ENCODE measurements around the gene GPR37.

Gene GPR37

DNA sequence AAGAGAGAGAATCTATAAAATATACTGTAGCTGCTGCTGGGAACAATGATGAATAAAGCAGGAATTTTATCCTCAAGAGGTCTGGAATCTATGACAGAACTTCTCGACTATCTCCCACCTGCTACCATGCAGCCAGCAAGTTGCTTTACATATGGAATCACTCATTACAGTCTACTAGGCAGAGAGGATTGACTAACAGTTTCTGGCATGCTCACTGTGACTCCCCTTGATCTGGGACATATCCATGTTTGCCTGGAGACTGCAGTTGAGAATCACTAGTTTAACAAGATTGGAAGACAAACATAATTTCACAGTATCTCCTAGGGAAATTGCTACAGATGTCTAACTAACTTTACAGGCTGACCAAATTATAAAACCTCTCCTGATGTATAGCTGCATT is 13.3 kb downstream of the GPR37 start:
- TF ChIP-seq, protein P1, sequence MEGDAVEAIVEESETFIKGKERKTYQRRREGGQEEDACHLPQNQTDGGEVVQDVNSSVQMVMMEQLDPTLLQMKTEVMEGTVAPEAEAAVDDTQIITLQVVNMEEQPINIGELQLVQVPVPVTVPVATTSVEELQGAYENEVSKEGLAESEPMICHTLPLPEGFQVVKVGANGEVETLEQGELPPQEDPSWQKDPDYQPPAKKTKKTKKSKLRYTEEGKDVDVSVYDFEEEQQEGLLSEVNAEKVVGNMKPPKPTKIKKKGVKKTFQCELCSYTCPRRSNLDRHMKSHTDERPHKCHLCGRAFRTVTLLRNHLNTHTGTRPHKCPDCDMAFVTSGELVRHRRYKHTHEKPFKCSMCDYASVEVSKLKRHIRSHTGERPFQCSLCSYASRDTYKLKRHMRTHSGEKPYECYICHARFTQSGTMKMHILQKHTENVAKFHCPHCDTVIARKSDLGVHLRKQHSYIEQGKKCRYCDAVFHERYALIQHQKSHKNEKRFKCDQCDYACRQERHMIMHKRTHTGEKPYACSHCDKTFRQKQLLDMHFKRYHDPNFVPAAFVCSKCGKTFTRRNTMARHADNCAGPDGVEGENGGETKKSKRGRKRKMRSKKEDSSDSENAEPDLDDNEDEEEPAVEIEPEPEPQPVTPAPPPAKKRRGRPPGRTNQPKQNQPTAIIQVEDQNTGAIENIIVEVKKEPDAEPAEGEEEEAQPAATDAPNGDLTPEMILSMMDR (IDR thresholded peaks at IDR 0.05; ENCODE audit: insufficient read depth, low read length, poor library complexity, severe bottlenecking): no peak
- TF ChIP-seq EZH2phosphoT487 (conservative IDR thresholded peaks at IDR 0.05; ENCODE audit: low read length): no peak
- Histone ChIP-seq H3F3A (ENCODE audit: insufficient read depth) (no peaks in the 10 kb centered on the region), H3K4me2 (ENCODE audit: low read depth, low read length, poor library complexity, severe bottlenecking) (no peak overlapping the region), H3K9me3 (ENCODE audit: insufficient read depth, low read length) (no peaks in the 10 kb centered on the region), H3K79me2 (ENCODE audit: insufficient read depth, low read length) (no peaks in the 10 kb centered on the region), H3K27me3 (ENCODE audit: low read length) (no peaks in the 10 kb centered on the region), H4K20me1 (ENCODE audit: low read depth, low read length) (no peaks in the 10 kb centered on the region), H3K4me3 (ENCODE audit: insufficient read depth, low read length, poor library complexity, severe bottlenecking) (no peak overlapping the region), H3K9ac (ENCODE audit: low read length) (no peak overlapping the region), H3K9me2 (replicated peaks; ENCODE audit: insufficient read depth, low read length) (no peaks in the 10 kb centered on the region), H3K36me3 (ENCODE audit: low read length) (no peaks in the 10 kb centered on the region), H2AFZ (ENCODE audit: low read depth, low read length, severe bottlenecking) (no peak overlapping the region), H3K27ac (ENCODE audit: low read depth, low read length) (no peak overlapping the region)

DNA sequence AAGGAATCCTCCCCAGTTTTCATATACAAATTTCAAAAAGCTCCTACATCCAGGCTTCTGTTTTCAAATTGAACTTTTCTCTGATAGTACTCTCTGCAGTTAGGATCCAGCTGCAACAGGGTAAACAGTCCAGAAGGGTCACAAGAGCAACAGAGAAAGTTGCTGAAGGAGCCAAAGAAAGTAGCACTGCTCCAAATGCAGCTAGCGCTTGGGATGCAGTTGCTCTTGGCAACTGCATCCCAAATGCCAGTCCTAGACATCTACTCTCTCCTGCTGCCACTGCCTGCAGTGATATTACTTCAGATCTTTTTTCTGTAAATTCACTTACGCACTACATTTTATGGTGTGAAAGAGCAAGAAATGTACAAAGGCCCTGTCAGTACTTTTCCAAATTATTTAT is 14.6 kb downstream of the GPR37 start:
- Histone ChIP-seq H3K27me3 (ENCODE audit: low read length) (no peaks in the 10 kb centered on the region), H3K9me3 (ENCODE audit: insufficient read depth, low read length) (no peaks in the 10 kb centered on the region), H2AFZ (ENCODE audit: low read depth, low read length, severe bottlenecking) (no peak overlapping the region), H4K20me1 (ENCODE audit: low read depth, low read length) (no peaks in the 10 kb centered on the region), H3K79me2 (ENCODE audit: insufficient read depth, low read length) (no peaks in the 10 kb centered on the region), H3K36me3 (ENCODE audit: low read length) (no peaks in the 10 kb centered on the region), H3K27ac (ENCODE audit: low read depth, low read length) (no peak overlapping the region), H3K9me2 (replicated peaks; ENCODE audit: insufficient read depth, low read length) (no peaks in the 10 kb centered on the region), H3K4me3 (ENCODE audit: insufficient read depth, low read length, poor library complexity, severe bottlenecking) (no peak overlapping the region), H3K4me2 (ENCODE audit: low read depth, low read length, poor library complexity, severe bottlenecking) (no peak overlapping the region), H3K9ac (ENCODE audit: low read length) (no peak overlapping the region), H3F3A (ENCODE audit: insufficient read depth) (no peaks in the 10 kb centered on the region)
- TF ChIP-seq EZH2phosphoT487 (conservative IDR thresholded peaks at IDR 0.05; ENCODE audit: low read length): no peak
- TF ChIP-seq, protein P1 (IDR thresholded peaks at IDR 0.05; ENCODE audit: insufficient read depth, low read length, poor library complexity, severe bottlenecking): no peak

DNA sequence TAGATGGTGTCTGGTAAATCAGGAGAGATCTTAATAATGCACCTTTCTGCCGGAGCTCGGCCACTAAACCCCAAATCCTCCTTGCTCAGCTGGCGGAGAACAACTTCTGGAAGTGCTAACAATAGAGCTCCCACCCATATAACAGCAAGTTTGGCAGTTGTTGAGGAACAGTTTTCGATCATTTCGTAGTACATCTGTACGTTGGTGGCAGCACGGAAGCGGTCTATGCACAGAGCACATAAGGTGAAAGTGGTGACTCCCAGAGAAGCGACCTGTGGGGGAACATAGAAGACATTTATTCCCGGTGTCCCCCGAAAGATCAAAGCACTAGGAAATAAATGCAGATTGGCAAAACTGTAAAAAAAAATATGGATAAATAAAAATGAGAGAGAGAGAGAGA is 18.5 kb downstream of the GPR37 start:
- Histone ChIP-seq H3K4me2 (ENCODE audit: low read depth, low read length, poor library complexity, severe bottlenecking) (no peak overlapping the region), H3K27me3 (ENCODE audit: low read length) (no peaks in the 10 kb centered on the region), H3F3A (ENCODE audit: insufficient read depth) (no peaks in the 10 kb centered on the region), H3K9ac (ENCODE audit: low read length) (no peak overlapping the region), H3K4me3 (ENCODE audit: insufficient read depth, low read length, poor library complexity, severe bottlenecking) (no peak overlapping the region), H4K20me1 (ENCODE audit: low read depth, low read length) (no peaks in the 10 kb centered on the region), H3K36me3 (ENCODE audit: low read length) (no peaks in the 10 kb centered on the region), H3K9me2 (replicated peaks; ENCODE audit: insufficient read depth, low read length) (no peaks in the 10 kb centered on the region), H2AFZ (ENCODE audit: low read depth, low read length, severe bottlenecking) (no peak overlapping the region), H3K79me2 (ENCODE audit: insufficient read depth, low read length) (no peaks in the 10 kb centered on the region), H3K27ac (ENCODE audit: low read depth, low read length) (no peak overlapping the region), H3K9me3 (ENCODE audit: insufficient read depth, low read length) (no peaks in the 10 kb centered on the region)
- TF ChIP-seq, protein P1 (IDR thresholded peaks at IDR 0.05; ENCODE audit: insufficient read depth, low read length, poor library complexity, severe bottlenecking): no peak
- no peak for TF ChIP-seq EZH2phosphoT487 (conservative IDR thresholded peaks at IDR 0.05; ENCODE audit: low read length)

All from SU-DHL-6 (cell line).